GM12892 (cell line): ENCODE results near the gene CD93.

Experiments
- POLR2A ChIP-seq: IDR thresholded peaks from 2 replicates; pipeline ENCODE4 v1.6.1; 2011; ENCODE audit warnings: low read depth, low read length, control low read depth
- POLR2AphosphoS5 ChIP-seq: IDR thresholded peaks from 2 replicates; pipeline ENCODE4 v1.6.1; 2011; ENCODE audit warnings: low read depth, low read length, control low read depth
- TAF1 ChIP-seq: IDR thresholded peaks from 2 replicates; pipeline ENCODE4 v1.6.1; 2011; ENCODE audit warnings: low read depth, mild to moderate bottlenecking, control low read depth, low read length, borderline replicate concordance

- TF ChIP-seq TAF1 (no peak), POLR2AphosphoS5 (no peak), POLR2A (no peak)
These were observed 47.5 kb upstream of the CD93 start for GRCh38 chr20:23133560-23133998.
